ENCODE data around the gene BCL7A. TPM values are rescaled to one million over a fixed set of nuclear protein-coding genes. Genes with fewer than 3 reads are reported as not detected.

The BCL7A gene
- total and polyA plus RNA-seq, 9 of the 15 experiments (the other 6 are each of a cell fraction or from before 2014, with no cell fraction given) = 0.25 to 21.9 (median 14.9) TPM

- TF ChIP-seq POLR2G (IDR thresholded peaks at IDR 0.05; ENCODE audit: low read depth, low read length) = no peak; the same call in none of the 2 replicates
- TF ChIP-seq MITF (IDR thresholded peaks at IDR 0.05) = no peak
- no peak for TF ChIP-seq RBM14 (IDR thresholded peaks at IDR 0.05; ENCODE audit: borderline replicate concordance, insufficient read depth, low read depth, low read length)
- TF ChIP-seq FOSL1 (tag; conservative IDR thresholded peaks at IDR 0.05) = peak; percentile 60
- TF ChIP-seq ZNF707 (CRISPR knock-in tag; conservative IDR thresholded peaks at IDR 0.05) = no peak
- peak; percentile 31; the same call in 1 of the 2 replicates for TF ChIP-seq SUPT5H (IDR thresholded peaks at IDR 0.05)
- no peak for TF ChIP-seq ASH1L (IDR thresholded peaks at IDR 0.05; ENCODE audit: borderline replicate concordance, low read depth, partially characterized antibody)
- no peak for TF ChIP-seq ZNF780A (CRISPR knock-in tag; IDR thresholded peaks at IDR 0.05)
- TF ChIP-seq ZNF584 (CRISPR knock-in tag; IDR thresholded peaks at IDR 0.05; ENCODE audit: low read depth) = no peak
- TF ChIP-seq CAMTA2 (CRISPR knock-in tag; conservative IDR thresholded peaks at IDR 0.05) = no peak
- no peak for TF ChIP-seq PTRF (tag; IDR thresholded peaks at IDR 0.05)
- TF ChIP-seq CSDE1 (IDR thresholded peaks at IDR 0.05) = no peak
- TF ChIP-seq ELK1 (CRISPR knock-in tag; IDR thresholded peaks at IDR 0.05) = no peak
- no peak for TF ChIP-seq ZNF668 (CRISPR knock-in tag; IDR thresholded peaks at IDR 0.05)
- TF ChIP-seq ZNF778 (CRISPR knock-in tag; IDR thresholded peaks at IDR 0.05) = no peak
- TF ChIP-seq MED1 (CRISPR knock-in tag; IDR thresholded peaks at IDR 0.05; ENCODE audit: borderline replicate concordance) = no peak
- TF ChIP-seq MEIS2 (IDR thresholded peaks at IDR 0.05; ENCODE audit: partially characterized antibody) = peak; percentile 28
- TF ChIP-seq ATF2 (CRISPR knock-in tag; IDR thresholded peaks at IDR 0.05) = no peak
- no peak for TF ChIP-seq TCF3 (CRISPR knock-in tag; IDR thresholded peaks at IDR 0.05)
- no peak for TF ChIP-seq CREB3L1 (IDR thresholded peaks at IDR 0.05; ENCODE audit: borderline replicate concordance, low read depth)
- TF ChIP-seq HLTF (IDR thresholded peaks at IDR 0.05) = no peak
- TF ChIP-seq CREB5 (CRISPR knock-in tag; IDR thresholded peaks at IDR 0.05) = no peak
- TF ChIP-seq KHSRP (IDR thresholded peaks at IDR 0.05) = no peak
Measured at GRCh38 chr12:122062832-122063693, 41.4 kb downstream of the BCL7A start (continued).
